Stimulated activated CD4-positive, alpha-beta T cell treated with anti-CD3 and anti-CD28 coated beads, Interleukin-1b, Interleukin-23, amount 100 ng/mL, for 24 hours (primary cell): Measurements from ENCODE around the gene BLCAP.
"Not testable (repeated sequence)": the region's sequence is repeated elsewhere in the genome, so short reads cannot be mapped to it uniquely, and the experiment has no call there.

ENCODE experiments used
- DNase-seq, 4 experiments: peaks; one replicate each; pipeline ENCODE4 v3.0.0-alpha.2; 2020; ENCODE audit warnings: low read depth in 4 of 4, low spot score in 1 of 4

BLCAP gene

GRCh38 chr20:37527638-37528445 lies at the start of gene BLCAP:
TSS of gene BLCAP (minus strand) at chr20:37527876. CDS start at chr20:37519174, 8,702 bp downstream.
- peak; percentile 84 to 91 (median 88) for DNase-seq

- not testable (repeated sequence) for DNase-seq
Measured at GRCh38 chr20:37577436-37577835, 49.8 kb upstream of the BLCAP start.

GRCh38 chr20:37576911-37577310 lies 49.2 kb upstream of the BLCAP start:
- no peak for DNase-seq

- no peak for DNase-seq
Measured at GRCh38 chr20:37575884-37576283, 48.2 kb upstream of the BLCAP start.

- DNase-seq: no peak
Measured at GRCh38 chr20:37574199-37574890, 46.7 kb upstream of the BLCAP start.

- no peak for DNase-seq
Measured at GRCh38 chr20:37573626-37574198, 46.0 kb upstream of the BLCAP start.

GRCh38 chr20:37571033-37571432 lies 43.4 kb upstream of the BLCAP start:
- no peak for DNase-seq

GRCh38 chr20:37570419-37570818 lies 42.7 kb upstream of the BLCAP start:
- DNase-seq: no peak

- DNase-seq: no peak
Measured at GRCh38 chr20:37567671-37568588, 40.3 kb upstream of the BLCAP start.

- DNase-seq: no peak
Measured at GRCh38 chr20:37567331-37567665, 39.6 kb upstream of the BLCAP start.

- DNase-seq: no peak
Measured at GRCh38 chr20:37566590-37567330, 39.1 kb upstream of the BLCAP start.

GRCh38 chr20:37565134-37565811 lies 37.6 kb upstream of the BLCAP start:
- DNase-seq: no peak

- peak; percentile 3 to 43 (median 24) for DNase-seq
Measured at GRCh38 chr20:37564388-37565133, 36.9 kb upstream of the BLCAP start.

- DNase-seq: no peak
Measured at GRCh38 chr20:37564016-37564387, 36.3 kb upstream of the BLCAP start.

GRCh38 chr20:37562695-37563480 lies 35.2 kb upstream of the BLCAP start:
- DNase-seq: no peak

- DNase-seq: no peak
Measured at GRCh38 chr20:37560629-37561028, 33.0 kb upstream of the BLCAP start.

GRCh38 chr20:37559312-37560027 lies 31.8 kb upstream of the BLCAP start:
- DNase-seq: no peak

- DNase-seq: no peak
Measured at GRCh38 chr20:37558779-37559178, 31.1 kb upstream of the BLCAP start.
